Stimulated activated CD4-positive, alpha-beta T cell treated with anti-CD3 and anti-CD28 coated beads, Interleukin-12 subunit alpha, Interleukin-12 subunit beta, amount 100 ng/mL, for 24 hours (primary cell): ENCODE data around the gene VGLL2.

Experiments
- DNase-seq, 2 experiments: peaks; one replicate each; pipeline ENCODE4 v3.0.0-alpha.2; 2020; ENCODE audit warnings: low read depth in 2 of 2

VGLL2 gene

DNA sequence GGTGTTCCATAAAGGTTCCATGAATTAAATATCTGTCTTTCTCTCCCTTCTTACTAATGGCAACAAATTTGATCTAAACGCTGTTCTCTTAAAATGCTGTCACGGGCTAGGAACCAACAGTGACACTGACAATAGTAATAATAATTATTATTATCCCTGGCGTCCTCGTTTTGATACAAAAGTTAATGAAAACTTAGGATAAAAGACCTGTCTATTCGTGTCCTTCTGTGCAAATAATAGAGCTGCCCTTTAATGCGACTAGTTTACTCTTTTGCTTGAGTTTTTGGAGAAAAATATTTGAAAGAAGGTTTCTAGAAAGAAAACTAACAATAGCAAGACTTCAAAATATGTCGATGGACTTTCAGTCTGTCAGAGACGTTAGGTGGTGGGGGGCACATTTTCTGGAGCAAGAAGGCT is 4.3 kb downstream of the VGLL2 start:
- DNase-seq = no peak

DNA sequence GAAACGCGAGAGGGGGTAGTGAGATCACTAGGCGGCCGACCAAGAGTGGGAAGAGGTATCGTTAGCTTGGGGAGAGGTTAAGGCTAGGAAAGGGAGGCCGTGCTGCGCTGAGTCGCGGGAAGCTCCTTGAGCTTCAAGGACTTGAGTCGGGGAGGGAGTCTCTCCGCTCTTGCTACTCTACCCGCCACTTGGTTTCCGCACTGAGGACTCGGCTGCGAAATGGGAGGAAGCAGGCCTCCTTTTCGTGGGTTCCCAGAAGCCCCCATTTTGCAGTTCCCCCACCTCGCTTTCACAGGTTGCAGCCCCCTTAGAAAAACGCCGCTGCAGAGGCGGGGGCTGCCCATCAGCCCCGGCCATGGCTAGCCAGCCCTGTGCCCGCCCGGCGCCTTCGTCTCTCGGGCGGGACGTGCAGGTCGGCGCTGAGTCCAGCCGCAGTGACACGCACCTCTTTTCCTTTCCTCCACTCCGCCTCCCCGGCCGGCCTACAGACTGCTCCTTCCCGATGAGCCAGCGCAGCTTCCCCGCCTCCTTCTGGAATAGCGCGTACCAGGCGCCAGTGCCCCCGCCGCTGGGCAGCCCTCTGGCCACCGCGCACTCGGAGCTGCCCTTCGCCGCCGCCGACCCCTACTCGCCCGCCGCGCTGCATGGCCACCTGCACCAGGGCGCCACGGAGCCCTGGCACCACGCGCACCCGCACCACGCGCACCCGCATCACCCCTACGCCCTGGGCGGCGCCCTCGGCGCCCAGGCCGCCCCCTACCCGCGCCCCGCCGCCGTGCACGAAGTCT is 4.9 kb downstream of the VGLL2 start:
- DNase-seq = no peak

DNA sequence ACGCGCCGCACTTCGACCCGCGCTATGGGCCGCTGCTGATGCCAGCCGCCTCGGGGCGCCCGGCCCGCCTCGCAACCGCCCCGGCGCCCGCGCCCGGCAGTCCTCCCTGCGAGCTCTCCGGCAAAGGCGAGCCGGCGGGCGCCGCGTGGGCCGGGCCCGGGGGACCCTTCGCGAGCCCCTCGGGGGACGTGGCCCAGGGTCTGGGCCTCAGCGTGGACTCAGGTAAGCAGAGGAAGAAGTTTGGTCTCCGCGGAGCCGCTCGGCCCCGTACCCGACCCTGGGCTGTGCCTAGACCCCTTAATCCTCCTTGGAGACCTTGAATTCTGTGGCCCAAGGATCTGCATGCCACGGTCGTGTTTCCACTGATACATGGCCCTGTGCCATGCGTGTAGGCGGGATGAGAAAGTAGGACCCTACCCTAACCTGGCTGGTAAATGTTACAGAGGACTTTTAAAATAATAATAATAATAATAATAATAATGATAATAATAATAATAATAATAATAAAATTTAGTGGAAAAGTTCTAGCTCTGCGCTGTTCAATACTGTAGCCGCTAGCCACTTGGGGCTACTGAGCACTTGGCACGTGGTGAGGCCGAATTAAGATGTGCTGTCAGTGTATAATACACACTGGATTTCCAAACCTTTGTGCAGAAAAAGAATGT is 5.6 kb downstream of the VGLL2 start:
- DNase-seq = no peak

GRCh38 chr6:117272032-117272866 is 6.9 kb downstream of the VGLL2 start:
- DNase-seq = no peak

DNA sequence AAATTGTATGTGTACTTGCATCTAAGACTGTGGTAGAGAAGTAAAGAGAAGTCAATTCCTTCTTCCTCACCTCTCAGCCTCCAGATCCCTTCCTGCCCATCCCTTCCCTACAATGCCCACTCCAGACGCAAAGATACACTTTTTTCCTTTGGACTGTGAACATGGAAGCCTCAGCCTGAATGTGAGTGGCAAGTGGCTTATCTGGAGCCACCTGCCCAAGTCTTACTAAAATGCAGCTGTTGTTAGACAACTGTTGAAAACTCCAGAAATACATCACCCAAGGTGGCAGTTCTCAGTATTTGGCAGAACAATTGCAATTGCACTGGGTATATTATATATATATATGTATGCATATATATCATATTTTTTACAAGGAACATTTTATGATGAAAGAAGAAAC is 7.5 kb downstream of the VGLL2 start:
- no peak for DNase-seq

DNA sequence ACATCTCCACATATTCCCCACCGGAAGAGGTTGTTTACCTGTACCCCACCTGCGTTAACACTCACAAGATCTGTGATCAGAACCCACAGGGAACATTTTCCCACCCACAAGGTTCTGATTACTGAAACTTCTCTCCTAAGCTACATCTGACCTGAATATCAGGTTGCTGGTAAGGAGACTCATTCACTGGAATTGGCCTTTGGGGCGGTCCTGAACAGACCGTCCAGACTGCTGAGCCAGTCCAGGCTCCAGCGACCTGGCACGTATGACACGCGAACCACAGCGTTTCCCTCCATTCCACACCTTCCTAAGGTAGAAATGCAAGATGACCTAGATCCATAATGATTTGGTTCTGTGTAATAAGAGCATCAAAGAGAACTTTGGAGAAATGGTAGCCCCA is 9.8 kb downstream of the VGLL2 start:
- DNase-seq = no peak

- no peak for DNase-seq
Observed at GRCh38 chr6:117275711-117276110, 10.4 kb downstream of the VGLL2 start.

GRCh38 chr6:117276778-117277316 is 11.5 kb downstream of the VGLL2 start:
- DNase-seq = no peak

DNA sequence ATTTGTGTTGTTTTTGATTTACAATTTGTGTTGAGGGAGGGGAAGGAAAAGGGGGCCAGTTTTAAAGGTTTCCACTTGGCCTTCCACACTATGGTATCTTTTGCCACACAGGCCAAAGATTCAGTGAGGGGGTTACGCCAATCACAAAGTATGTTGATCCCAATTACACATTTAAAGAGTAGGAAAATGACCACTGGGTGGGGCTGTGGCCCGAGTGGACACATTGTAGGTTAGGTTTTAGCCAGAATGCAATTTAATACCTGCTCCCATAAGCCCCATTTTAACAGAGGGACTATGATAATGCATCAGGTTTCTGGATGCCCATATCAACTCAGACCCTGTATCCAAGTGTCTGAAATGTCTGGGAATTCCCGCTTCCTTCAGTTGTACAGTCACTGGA is 15.6 kb downstream of the VGLL2 start:
- DNase-seq = no peak

DNA sequence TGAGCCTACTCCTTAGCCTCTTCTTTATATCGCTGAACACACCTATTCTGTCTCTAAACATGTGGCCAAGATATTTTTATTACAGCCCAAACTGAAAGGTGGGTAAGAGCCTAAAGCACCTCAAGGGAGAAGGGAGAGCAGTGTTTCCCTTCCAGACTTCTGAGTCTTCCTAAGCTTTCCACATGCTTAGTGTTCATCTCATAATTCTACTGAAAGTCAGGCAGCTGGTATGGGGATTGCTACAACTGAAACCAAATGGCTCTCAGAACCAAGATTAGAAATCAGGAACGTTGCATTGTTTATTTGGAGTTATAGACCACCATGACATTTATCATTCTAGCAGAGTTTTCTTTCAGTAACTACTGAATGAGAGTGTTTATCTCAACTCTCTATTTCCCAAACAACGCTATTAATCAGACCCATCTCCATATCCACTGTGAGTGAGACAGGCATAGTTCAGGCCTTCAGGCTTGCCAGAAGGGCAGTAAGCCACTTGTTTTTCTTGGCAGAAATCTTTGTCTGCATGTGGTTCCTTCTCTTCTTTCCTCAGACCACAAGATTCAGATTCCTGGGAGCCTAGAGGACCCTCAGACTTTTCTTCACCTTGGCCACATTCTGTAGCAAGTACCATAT is 22.8 kb downstream of the VGLL2 start:
- DNase-seq = no peak

GRCh38 chr6:117290173-117290846 is 25.0 kb downstream of the VGLL2 start:
- no peak for DNase-seq

- no peak for DNase-seq
Observed at GRCh38 chr6:117298941-117299340, 33.6 kb downstream of the VGLL2 start.

GRCh38 chr6:117303323-117303722 is 38.0 kb downstream of the VGLL2 start:
- DNase-seq = no peak

- no peak for DNase-seq
Observed at GRCh38 chr6:117304446-117304845, 39.1 kb downstream of the VGLL2 start.

DNA sequence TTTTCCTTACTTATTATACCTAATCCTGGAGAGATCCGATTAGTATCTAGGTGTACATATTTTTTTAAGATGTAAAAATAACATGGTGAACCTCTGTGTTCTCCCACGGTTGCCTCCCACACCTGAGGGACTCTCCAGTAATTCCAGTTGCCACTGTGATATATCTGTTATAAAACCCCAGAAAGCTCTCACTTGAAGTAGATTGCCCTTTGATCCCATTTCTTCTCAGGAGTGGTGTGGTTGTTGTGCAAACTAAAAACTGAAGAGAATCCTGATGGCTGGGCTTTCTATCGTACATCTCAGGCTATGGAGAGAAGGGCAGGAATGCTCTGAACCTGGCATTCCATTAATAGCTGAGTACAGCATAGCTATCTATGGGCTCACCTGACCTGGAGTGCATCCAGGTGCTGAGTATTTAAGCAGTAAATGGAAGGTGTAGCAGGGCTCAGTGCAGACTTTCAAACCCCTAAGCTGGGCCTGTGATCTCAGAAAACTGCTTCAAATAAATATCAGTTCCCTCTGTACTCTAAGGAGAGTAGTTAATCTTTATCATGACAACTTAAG is 41.0 kb downstream of the VGLL2 start:
- DNase-seq = no peak

DNA sequence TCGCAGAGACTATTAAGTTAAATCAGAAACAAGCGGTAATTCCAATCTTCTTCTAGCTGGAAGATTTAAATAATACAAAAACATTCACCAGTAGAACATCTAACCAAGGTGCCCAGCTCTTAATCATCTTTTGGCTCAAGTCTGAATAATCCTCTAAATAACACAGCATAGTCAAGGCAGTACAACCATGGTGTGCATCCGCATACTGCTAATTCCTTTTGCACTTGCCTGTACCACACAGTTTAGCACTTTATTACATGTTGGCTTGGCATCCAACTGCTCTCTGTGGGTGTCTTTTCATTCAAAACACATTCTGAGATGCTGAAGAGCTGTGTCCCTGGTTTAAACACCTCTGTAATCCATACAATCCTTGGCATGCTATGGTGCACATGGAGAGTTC is 42.3 kb downstream of the VGLL2 start:
- DNase-seq = no peak

DNA sequence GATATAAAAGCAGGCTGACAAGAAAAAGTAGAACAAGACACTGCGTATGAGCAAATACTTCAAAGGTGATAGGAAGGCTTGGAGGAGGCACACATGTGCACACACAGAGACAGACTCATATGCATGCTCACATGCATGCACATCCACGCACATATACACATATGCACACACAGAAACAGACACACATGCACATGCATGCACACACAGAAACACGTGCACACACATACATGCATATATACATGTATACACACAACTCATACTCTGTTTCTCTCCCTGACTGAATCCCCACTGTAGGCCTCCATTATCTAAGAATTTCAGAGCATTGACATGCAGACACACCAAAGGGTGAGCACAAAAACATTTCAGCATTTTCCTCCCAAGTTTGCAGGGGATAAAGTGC is 43.7 kb downstream of the VGLL2 start:
- DNase-seq = no peak

- no peak for DNase-seq
Observed at GRCh38 chr6:117309611-117310010, 44.3 kb downstream of the VGLL2 start.

DNA sequence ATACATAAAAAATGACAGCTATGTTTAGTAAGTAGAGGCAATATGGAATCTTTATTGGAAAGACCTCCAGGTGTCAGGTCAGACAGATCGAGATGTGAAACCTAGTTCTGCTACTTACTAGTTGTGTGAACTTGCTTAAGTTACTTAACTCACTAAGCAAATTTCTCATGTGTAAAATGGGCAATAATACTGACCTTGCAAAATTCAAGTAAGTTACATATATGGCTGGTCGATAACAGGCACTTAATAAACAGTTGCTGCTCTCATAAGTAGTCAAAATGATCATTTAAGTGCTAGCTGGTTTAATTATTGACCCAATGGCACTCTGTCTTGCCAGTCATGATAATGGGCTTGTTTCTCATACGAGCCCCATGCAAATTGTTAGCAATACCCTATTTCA is 46.0 kb downstream of the VGLL2 start:
- DNase-seq = no peak

GRCh38 chr6:117311726-117312125 is 46.4 kb downstream of the VGLL2 start:
- DNase-seq = no peak

DNA sequence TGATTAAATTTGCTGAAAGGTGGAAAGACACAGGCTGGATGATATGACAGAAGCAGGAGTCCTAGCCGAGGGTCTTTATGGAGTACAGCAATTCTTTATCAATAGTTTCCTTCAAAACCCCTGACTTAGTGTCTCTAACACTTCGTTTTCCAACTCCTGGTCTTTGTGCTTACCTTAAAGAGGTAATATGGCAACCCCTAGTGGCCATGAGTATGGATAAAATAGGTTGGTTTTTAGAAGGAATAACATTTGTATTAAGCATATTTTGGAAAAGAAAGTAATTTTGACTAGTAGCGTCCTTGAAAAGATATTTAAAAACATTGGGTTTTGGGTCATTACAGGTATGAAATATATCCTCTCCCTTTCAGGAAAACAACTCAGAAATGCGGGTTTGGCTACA is 51.9 kb downstream of the VGLL2 start:
- DNase-seq = no peak
